Cardiac muscle cell (in vitro differentiated cells and primary cell): Measurements from ENCODE around the gene PM20D1. TPM values are rescaled to one million over a fixed set of nuclear protein-coding genes. Genes with fewer than 3 reads are reported as not detected.

ENCODE experiments used
- DNase-seq, 2 donors: peaks; one replicate each; pipeline versions ENCODE4 v3.0.0 to v3.0.0-alpha.2; 2010 to 2017; ENCODE audit warnings: low read depth in 1 of 2, low spot score in 1 of 2
- H3K27ac ChIP-seq: fragments of 200-600 bp; sonication (generic); 2 replicates; pipeline ENCODE4 v1.5.1; 2016
- H3K27me3 ChIP-seq: fragments of 200-600 bp; sonication (generic); 2 replicates; pipeline ENCODE4 v1.6.0; 2016; ENCODE audit warnings: control low read depth
- H3K36me3 ChIP-seq: fragments of 200-600 bp; sonication (generic); 2 replicates; pipeline ENCODE4 v1.5.1; 2016; ENCODE audit warnings: control low read depth
- H3K4me1 ChIP-seq: fragments of 200-600 bp; sonication (generic); 2 replicates; pipeline ENCODE4 v1.8.1; 2017; ENCODE audit warnings: low read depth, mild to moderate bottlenecking, mixed run types
- H3K4me3 ChIP-seq: fragments of 200-600 bp; sonication (generic); 2 replicates; pipeline ENCODE4 v1.5.1; 2016; ENCODE audit warnings: mild to moderate bottlenecking
- H3K9me3 ChIP-seq: fragments of 200-600 bp; sonication (generic); 2 replicates; pipeline ENCODE4 v1.5.1; 2017; ENCODE audit warnings: low read depth, mild to moderate bottlenecking, control low read depth
- CTCF ChIP-seq: IDR thresholded peaks from 2 replicates; pipeline ENCODE4 v1.5.1; 2012; ENCODE audit warnings: low read depth, mild to moderate bottlenecking, low read length
- polyA plus RNA-seq: library from polyadenylated mRNA; unstranded; fragments of >200 nt; fragmentation: Nextera tagmentation; extraction: Ambion mirVana; gene quantifications from 2 replicates; pipeline ENCODE4 v1.2.1, GENCODE V29; 2016
- total RNA-seq: library from RNA; depleted of rRNA; stranded (reverse); fragments of >200 nt; gene quantifications from 2 replicates; pipeline ENCODE4 v1.2.3, GENCODE V29; 2016

PM20D1 gene
- total and polyA plus RNA-seq, 2 experiments from 2014 or later: 0.18 TPM; not detected in 1

DNA sequence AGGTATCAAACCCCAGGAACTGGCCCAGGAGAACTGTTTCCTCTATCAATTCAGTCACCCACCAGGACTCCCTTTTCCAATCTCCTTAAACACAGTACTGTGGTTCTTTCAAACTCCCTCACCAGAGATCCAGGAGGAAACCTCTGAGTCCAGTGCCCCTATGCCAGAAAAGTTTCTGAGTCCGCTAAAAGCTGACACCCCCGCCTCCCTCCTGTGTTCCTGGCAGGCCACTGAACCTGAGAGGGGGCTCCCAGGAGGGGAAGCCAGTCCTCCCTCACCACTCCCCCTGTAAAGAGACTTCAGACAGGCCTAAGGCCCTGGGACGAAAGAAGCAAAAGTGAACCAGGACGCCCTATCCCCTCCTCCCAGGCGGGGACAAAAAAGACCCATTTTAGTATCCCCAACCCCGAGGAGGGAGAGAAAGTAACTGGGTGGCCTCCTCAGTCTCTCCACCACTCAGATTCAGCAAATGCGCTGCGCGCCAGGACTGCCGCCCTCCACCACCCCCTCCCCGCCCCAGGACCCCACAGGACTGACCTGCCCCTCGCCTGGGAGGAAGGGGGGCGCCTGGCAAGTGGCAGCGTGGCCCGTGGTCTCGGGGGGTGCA is 37.6 kb downstream of the PM20D1 start:
- no peaks in the 10 kb centered on the region for H3K9me3 ChIP-seq
- H3K4me1 ChIP-seq: peaks cover 36% of the 10 kb centered on the region
- no peak for TF ChIP-seq CTCF
- no peaks in the 10 kb centered on the region for H3K27me3 ChIP-seq
- peak overlapping the region; percentile 88 for H3K4me3 ChIP-seq
- H3K36me3 ChIP-seq: peaks cover 4% of the 10 kb centered on the region
- peak overlapping the region; percentile 88 for H3K27ac ChIP-seq
- DNase-seq: peak; percentile 25 to 66

- Histone ChIP-seq H3K4me1 (peaks cover 38% of the 10 kb centered on the region), H3K27me3 (no peaks in the 10 kb centered on the region), H3K4me3 (peak overlapping the region; percentile 88), H3K27ac (peak overlapping the region; percentile 88), H3K36me3 (peaks cover 4% of the 10 kb centered on the region), H3K9me3 (no peaks in the 10 kb centered on the region)
- TF ChIP-seq CTCF: no peak
- peak; percentile 34 to 57 for DNase-seq
These were observed 38.3 kb downstream of the PM20D1 start for GRCh38 chr1:205811660-205812059.

- Histone ChIP-seq H3K36me3 (peaks cover 4% of the 10 kb centered on the region), H3K27ac (peak overlapping the region; percentile 88), H3K27me3 (no peaks in the 10 kb centered on the region), H3K4me1 (peaks cover 38% of the 10 kb centered on the region), H3K9me3 (no peaks in the 10 kb centered on the region), H3K4me3 (peak overlapping the region; percentile 88)
- DNase-seq: peak; percentile 26 to 43
- TF ChIP-seq CTCF: peak; percentile 42
These were observed 39.3 kb downstream of the PM20D1 start for GRCh38 chr1:205810448-205811157.

DNA sequence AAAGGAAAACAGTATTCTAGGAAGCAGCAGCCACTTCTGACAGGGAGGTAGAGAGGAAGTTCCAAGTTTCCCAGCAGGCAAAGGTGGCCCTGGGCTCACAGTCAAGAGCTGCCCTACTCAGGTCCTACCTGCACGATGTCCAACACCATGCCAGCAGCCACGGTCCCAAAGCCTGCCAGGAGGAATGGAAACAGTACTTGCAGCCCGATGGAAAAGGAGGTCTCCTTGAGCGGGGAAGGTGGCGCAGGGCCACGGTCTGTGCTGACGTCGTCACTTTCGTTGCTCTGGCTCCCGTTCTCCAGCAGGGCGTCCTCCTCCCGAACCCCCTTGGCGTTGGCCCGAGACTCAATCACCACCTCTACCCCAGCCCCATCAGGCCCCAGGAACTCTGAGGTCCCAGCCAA is 40.0 kb downstream of the PM20D1 start:
- no peak for TF ChIP-seq CTCF
- Histone ChIP-seq H3K27me3 (no peaks in the 10 kb centered on the region), H3K36me3 (peaks cover 4% of the 10 kb centered on the region), H3K9me3 (no peaks in the 10 kb centered on the region), H3K4me3 (peak overlapping the region; percentile 7), H3K4me1 (peaks cover 38% of the 10 kb centered on the region), H3K27ac (peak overlapping the region; percentile 88)
- DNase-seq: no peak

DNA sequence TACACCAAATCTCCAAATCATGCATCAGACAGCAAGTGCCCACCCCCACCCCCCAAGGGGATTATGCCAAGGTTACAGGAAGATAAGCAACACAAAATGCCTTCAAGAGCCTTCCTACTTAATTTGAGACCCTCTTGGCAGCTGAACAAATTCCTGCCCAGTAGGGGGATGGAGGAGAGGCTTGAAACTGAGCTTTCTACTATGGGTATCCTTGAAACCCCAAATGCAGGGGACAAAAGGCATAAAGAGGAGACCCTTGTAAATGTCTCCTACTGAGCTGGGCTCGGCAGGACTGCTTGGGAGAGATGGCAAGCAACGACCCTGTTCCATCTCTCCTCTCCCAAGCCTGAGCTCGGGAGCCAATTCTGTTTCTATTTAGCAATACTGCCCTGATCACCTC is 40.5 kb downstream of the PM20D1 start:
- Histone ChIP-seq H3K36me3 (peaks cover 4% of the 10 kb centered on the region), H3K27me3 (no peaks in the 10 kb centered on the region), H3K9me3 (no peaks in the 10 kb centered on the region), H3K27ac (no peak overlapping the region), H3K4me1 (peaks cover 38% of the 10 kb centered on the region), H3K4me3 (peak overlapping the region; percentile 7)
- no peak for TF ChIP-seq CTCF
- DNase-seq: no peak
